Measurements from ENCODE around the gene COX7A1. TPM values are rescaled to one million over a fixed set of nuclear protein-coding genes. Genes with fewer than 3 reads are reported as not detected.

Gene COX7A1
- total and polyA plus RNA-seq, 7 donors, result 11.3 to 88.5 (median 43.0) TPM

DNA sequence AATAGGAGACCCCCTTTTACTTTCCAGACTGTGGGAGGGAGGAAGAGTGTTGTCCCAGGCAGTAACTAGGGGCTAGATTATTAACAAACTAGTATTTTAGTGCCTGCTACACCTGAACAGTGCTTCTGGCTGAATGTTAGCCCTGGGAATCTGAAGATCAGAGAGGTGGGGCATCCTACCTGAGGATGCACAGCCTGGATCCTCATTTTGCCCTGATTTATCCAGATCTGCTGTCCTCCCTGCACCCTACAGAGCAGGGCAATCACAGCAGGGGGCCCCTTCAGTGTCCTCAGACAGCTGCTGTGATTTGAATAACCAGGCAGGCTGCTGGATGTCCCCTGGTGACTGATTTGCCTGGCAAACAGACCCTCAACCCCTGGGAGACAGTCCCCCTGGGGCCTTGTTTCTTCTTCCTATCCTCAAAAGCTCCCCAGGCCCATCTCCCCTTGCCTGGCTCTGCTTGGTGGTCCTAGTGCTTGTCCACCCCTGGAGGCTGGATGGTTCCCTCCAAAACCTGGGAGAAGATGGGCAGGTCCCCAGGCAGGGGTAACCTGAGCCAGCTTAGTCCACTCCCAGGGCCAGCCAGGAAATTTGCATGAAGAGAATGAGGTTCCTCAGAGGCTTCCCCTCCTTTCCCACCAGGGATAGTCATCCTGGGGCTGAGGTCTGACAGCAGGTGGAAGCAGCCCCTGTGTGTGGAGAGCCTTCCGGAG, 41.6 kb downstream of the COX7A1 start, which contains the start of gene OVOL3:
OVOL3 (plus strand) TSS at position 657 of the 713 bp plus-strand sequence. CDS start 60 bp downstream, outside the sequence.
- Histone ChIP-seq H3K27ac (no peak within 1 kb of the TSS), H3K4me1 (peaks cover 0 to 17% (median 12%) of the 10 kb centered on the region in 4 donors), H3K4me3 (no peak within 1 kb of the TSS), H3K9me3 (no peaks in the 10 kb centered on the region), H3K36me3 (peaks cover 4 to 45% (median 5%) of the 10 kb centered on the region in 4 donors), H3K27me3 (no peaks in the 10 kb centered on the region)
- no peak for DNase-seq
- intact Hi-C loops (cut with DNase I), result no loop called here
- WGBS, 2 donors, result 55 to 90% methylated on average over 1 of the region's 1 CpG
- no peak for TF ChIP-seq CTCF (IDR thresholded peaks at IDR 0.05)
- TF ChIP-seq POLR2A (IDR thresholded peaks at IDR 0.05), result no peak
- TF ChIP-seq EP300 (IDR thresholded peaks at IDR 0.05), result no peak
- TF ChIP-seq POLR2AphosphoS5 (IDR thresholded peaks at IDR 0.05), result no peak

DNA sequence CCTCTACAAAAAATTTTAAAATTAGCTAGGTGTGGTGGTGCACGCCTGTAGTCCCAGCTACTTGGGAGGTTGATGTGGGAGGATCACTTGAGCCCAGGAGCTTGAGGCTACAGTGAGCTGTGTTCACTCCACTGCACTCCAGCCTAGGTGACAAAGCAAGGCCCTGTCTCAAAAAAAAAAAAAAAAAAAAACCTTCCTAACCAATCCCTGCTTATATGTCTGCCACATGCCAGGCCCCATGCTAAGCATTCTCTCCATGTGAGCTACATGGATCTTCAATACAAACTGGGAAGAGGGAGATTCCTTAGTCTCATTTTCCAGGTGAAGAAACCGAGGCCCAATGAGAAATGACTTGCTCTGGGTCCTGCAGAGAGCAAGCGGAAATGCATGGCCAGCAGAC, 43.6 kb downstream of the COX7A1 start:
- whole genome bisulfite sequencing, 2 donors, result 96 to 97% methylated on average over 3 of the region's 3 CpGs
- intact Hi-C loops (cut with DNase I), result no loop called here
- DNase-seq, result no peak
- Histone ChIP-seq H3K36me3 (peaks cover 4 to 45% (median 5%) of the 10 kb centered on the region in 4 donors), H3K27ac (no peak overlapping the region), H3K4me1 (peaks cover 0 to 7% (median 5%) of the 10 kb centered on the region in 4 donors), H3K9me3 (no peaks in the 10 kb centered on the region), H3K4me3 (no peak overlapping the region), H3K27me3 (no peaks in the 10 kb centered on the region)
- TF ChIP-seq EP300 (IDR thresholded peaks at IDR 0.05), result no peak
- no peak for TF ChIP-seq POLR2A (IDR thresholded peaks at IDR 0.05)
- no peak for TF ChIP-seq CTCF (IDR thresholded peaks at IDR 0.05)

GRCh38 chr19:36106991-36107390, 45.3 kb downstream of the COX7A1 start:
- no peak for DNase-seq
- Histone ChIP-seq H3K4me1 (no peaks in the 10 kb centered on the region), H3K9me3 (no peaks in the 10 kb centered on the region), H3K4me3 (no peak overlapping the region), H3K27ac (no peak overlapping the region), H3K27me3 (no peaks in the 10 kb centered on the region), H3K36me3 (peaks cover 0 to 28% (median 3%) of the 10 kb centered on the region in 4 donors)
- intact Hi-C loops (cut with DNase I), result no loop called here
- whole genome bisulfite sequencing, 2 donors, result 93% methylated on average over 5 of the region's 5 CpGs
- no peak for TF ChIP-seq POLR2A (IDR thresholded peaks at IDR 0.05)
- no peak for TF ChIP-seq CTCF (IDR thresholded peaks at IDR 0.05)

GRCh38 chr19:36106441-36106840, 45.8 kb downstream of the COX7A1 start:
- Histone ChIP-seq H3K36me3 (peaks cover 0 to 23% (median 1%) of the 10 kb centered on the region in 4 donors), H3K4me3 (no peak overlapping the region), H3K9me3 (no peaks in the 10 kb centered on the region), H3K27me3 (no peaks in the 10 kb centered on the region), H3K4me1 (no peaks in the 10 kb centered on the region), H3K27ac (no peak overlapping the region)
- 94 to 95% methylated on average over 6 of the region's 6 CpGs for WGBS, 2 donors
- DNase-seq, result no peak
- intact Hi-C loops (cut with DNase I), result no loop called here
- TF ChIP-seq EP300 (IDR thresholded peaks at IDR 0.05) (no peak), POLR2AphosphoS5 (IDR thresholded peaks at IDR 0.05) (no peak), POLR2A (IDR thresholded peaks at IDR 0.05) (no peak), CTCF (IDR thresholded peaks at IDR 0.05) (no peak)
